Measurements from ENCODE around the gene TMEM184B. TPM values are rescaled to one million over a fixed set of nuclear protein-coding genes. Genes with fewer than 3 reads are reported as not detected.
A peak's percentile ranks its signal among the peaks of the same experiment; 100 is the strongest.

The TMEM184B gene
- total and polyA plus RNA-seq, 2 experiments from 2014 or later: 42.2 to 95.1 TPM

GRCh38 chr22:38203090-38203810 is 69.6 kb downstream of the TMEM184B start:
- Histone ChIP-seq H3K27ac (ENCODE audit: low read depth) (no peak overlapping the region), H3K27me3 (ENCODE audit: insufficient read depth) (peaks cover 16% of the 10 kb centered on the region), H3K4me2 (peak overlapping the region; percentile 99), H3K79me2 (replicated peaks; ENCODE audit: insufficient read depth) (0 out of 2 replicates have a peak, but pooled peaks cover 5% of the 10 kb centered on the region), H2AFZ (peak overlapping the region; percentile 95), H3K9me2 (ENCODE audit: insufficient read depth) (no peaks in the 10 kb centered on the region), H3K4me1 (ENCODE audit: insufficient read depth) (peaks cover 4% of the 10 kb centered on the region), H3F3A (replicated peaks; ENCODE audit: low read depth) (0 out of 2 replicates have a peak, but pooled peaks cover 12% of the 10 kb centered on the region), H3K36me3 (ENCODE audit: insufficient read depth) (no peaks in the 10 kb centered on the region), H4K20me1 (replicated peaks; ENCODE audit: insufficient read depth) (peaks cover 8% of the 10 kb centered on the region; the same call in 1 of the 2 replicates), H3K4me3 (peak overlapping the region; percentile 85)
- peak; percentile 62 for ATAC-seq
- TF ChIP-seq, protein P1, sequence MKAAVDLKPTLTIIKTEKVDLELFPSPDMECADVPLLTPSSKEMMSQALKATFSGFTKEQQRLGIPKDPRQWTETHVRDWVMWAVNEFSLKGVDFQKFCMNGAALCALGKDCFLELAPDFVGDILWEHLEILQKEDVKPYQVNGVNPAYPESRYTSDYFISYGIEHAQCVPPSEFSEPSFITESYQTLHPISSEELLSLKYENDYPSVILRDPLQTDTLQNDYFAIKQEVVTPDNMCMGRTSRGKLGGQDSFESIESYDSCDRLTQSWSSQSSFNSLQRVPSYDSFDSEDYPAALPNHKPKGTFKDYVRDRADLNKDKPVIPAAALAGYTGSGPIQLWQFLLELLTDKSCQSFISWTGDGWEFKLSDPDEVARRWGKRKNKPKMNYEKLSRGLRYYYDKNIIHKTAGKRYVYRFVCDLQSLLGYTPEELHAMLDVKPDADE (IDR thresholded peaks at IDR 0.05): no peak
- TF ChIP-seq POLR2AphosphoS5 (IDR thresholded peaks at IDR 0.05; ENCODE audit: low read depth): peak; percentile 58
- H3K27ac Mint-ChIP-seq: no peak overlapping the region
- H3K36me3 Mint-ChIP-seq (ENCODE audit: low read depth): no peaks in the 10 kb centered on the region; the same call in 2 of the 3 replicates
- peaks cover 14% of the 10 kb centered on the region for H3K27me3 Mint-ChIP-seq (ENCODE audit: insufficient read depth, low read depth, poor library complexity)
- H3K9me3 Mint-ChIP-seq: no peaks in the 10 kb centered on the region; the same call in 2 of the 3 replicates
- DNase-seq (ENCODE audit: low spot score): peak; percentile 68
- H3K4me3 Mint-ChIP-seq: peak overlapping the region; percentile 82
- H3K4me1 Mint-ChIP-seq: peaks cover 13% of the 10 kb centered on the region

- ATAC-seq: peak; percentile 39
- Histone ChIP-seq H4K20me1 (replicated peaks; ENCODE audit: insufficient read depth) (peaks cover 8% of the 10 kb centered on the region; the same call in 1 of the 2 replicates), H3K36me3 (ENCODE audit: insufficient read depth) (no peaks in the 10 kb centered on the region), H3K4me2 (peak overlapping the region; percentile 99), H3K27me3 (ENCODE audit: insufficient read depth) (peaks cover 16% of the 10 kb centered on the region), H3K27ac (ENCODE audit: low read depth) (peak overlapping the region; percentile 84), H3K79me2 (replicated peaks; ENCODE audit: insufficient read depth) (0 out of 2 replicates have a peak, but pooled peaks cover 5% of the 10 kb centered on the region), H2AFZ (peak overlapping the region; percentile 95), H3K4me1 (ENCODE audit: insufficient read depth) (peaks cover 4% of the 10 kb centered on the region), H3K4me3 (peak overlapping the region; percentile 85), H3F3A (replicated peaks; ENCODE audit: low read depth) (0 out of 2 replicates have a peak, but pooled peaks cover 12% of the 10 kb centered on the region), H3K9me2 (ENCODE audit: insufficient read depth) (no peaks in the 10 kb centered on the region)
- H3K27me3 Mint-ChIP-seq (ENCODE audit: insufficient read depth, low read depth, poor library complexity): peaks cover 14% of the 10 kb centered on the region
- H3K4me3 Mint-ChIP-seq: peak overlapping the region; percentile 82
- H3K36me3 Mint-ChIP-seq (ENCODE audit: low read depth): no peaks in the 10 kb centered on the region; the same call in 2 of the 3 replicates
- TF ChIP-seq ZNF331 (CRISPR knock-in tag; IDR thresholded peaks at IDR 0.05; ENCODE audit: low read depth) (no peak), NANOG (IDR thresholded peaks at IDR 0.05; ENCODE audit: borderline replicate concordance) (no peak), CTCF (conservative IDR thresholded peaks at IDR 0.05; ENCODE audit: low read depth in 2 of 2) (peak in 1 of 2 experiments; percentile 26; a peak in 1 of 4 replicates)
- H3K4me1 Mint-ChIP-seq: peaks cover 13% of the 10 kb centered on the region
- DNase-seq (ENCODE audit: low spot score): peak; percentile 72
- no peaks in the 10 kb centered on the region; the same call in 2 of the 3 replicates for H3K9me3 Mint-ChIP-seq
- H3K27ac Mint-ChIP-seq: no peak overlapping the region
Observed at GRCh38 chr22:38202437-38203089, 70.2 kb downstream of the TMEM184B start.

Data from GM23338 (cell line).